Measurements from ENCODE around the gene OSBPL10.

GRCh38 chr3:31890742-31891469 lies 90.2 kb downstream of the OSBPL10 start:
- TF ChIP-seq CTCF (IDR thresholded peaks at IDR 0.05; ENCODE audit: poor library complexity, severe bottlenecking) (no peak), SMC3 (conservative IDR thresholded peaks at IDR 0.05; ENCODE audit: poor library complexity) (no peak), EZH2 (IDR thresholded peaks at IDR 0.05; ENCODE audit: borderline replicate concordance, insufficient read depth, low read length, poor library complexity, severe bottlenecking) (no peak), POLR2AphosphoS5 (IDR thresholded peaks at IDR 0.05) (no peak), EP300 (conservative IDR thresholded peaks at IDR 0.05; ENCODE audit: poor library complexity, severe bottlenecking) (no peak)

All from neural cell (in vitro differentiated cells).